Measurements from ENCODE around the gene TRPM1.

Gene TRPM1

DNA sequence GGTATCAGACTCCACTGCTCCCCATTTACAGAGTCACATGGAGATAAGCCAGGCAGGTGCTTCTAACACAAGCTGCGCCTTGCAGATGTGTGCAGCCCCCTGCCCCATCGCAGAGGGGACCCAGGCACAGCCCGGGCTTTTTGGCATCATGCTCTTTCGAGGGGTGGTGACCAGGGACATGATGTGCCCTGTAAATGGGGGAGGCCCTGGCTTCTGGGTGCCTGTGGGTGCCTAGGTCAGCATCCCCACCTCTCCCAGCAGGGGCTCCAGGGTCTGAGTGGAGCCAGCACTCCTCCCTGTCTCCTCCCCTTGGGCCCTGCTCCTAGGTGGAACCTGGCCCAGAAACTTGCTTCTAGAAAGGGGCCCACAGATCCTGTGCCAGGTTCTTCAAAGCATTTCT lies 15.2 kb downstream of the TRPM1 start:
- no peak for TF ChIP-seq CTCF (IDR thresholded peaks at IDR 0.05)

GRCh38 chr15:31085359-31085758 lies 16.2 kb downstream of the TRPM1 start:
- no peak for TF ChIP-seq CTCF (IDR thresholded peaks at IDR 0.05)

- no peak for TF ChIP-seq CTCF (IDR thresholded peaks at IDR 0.05)
Measured at GRCh38 chr15:31084176-31084575, 17.3 kb downstream of the TRPM1 start.

DNA sequence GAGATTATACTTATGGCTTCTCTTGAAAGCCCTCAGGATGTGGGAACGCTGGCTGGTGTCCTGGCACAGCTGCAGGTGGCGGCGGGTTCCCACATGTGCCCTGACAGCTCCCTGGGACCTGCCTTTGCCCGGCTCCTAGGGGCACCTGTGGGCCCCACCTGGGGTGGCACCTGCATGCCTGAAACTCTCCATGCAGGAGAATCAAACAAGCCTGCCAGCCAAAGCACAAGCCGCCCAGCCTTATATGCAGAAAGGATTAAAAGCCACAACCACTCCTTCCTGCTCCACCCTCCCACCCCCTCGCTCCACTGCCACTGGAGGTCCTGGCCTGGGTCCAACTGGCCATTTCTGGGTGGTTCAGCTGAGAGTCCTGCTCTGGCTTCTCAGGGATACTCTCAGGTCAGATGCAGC lies 18.1 kb downstream of the TRPM1 start:
- no peak for TF ChIP-seq CTCF (IDR thresholded peaks at IDR 0.05)

DNA sequence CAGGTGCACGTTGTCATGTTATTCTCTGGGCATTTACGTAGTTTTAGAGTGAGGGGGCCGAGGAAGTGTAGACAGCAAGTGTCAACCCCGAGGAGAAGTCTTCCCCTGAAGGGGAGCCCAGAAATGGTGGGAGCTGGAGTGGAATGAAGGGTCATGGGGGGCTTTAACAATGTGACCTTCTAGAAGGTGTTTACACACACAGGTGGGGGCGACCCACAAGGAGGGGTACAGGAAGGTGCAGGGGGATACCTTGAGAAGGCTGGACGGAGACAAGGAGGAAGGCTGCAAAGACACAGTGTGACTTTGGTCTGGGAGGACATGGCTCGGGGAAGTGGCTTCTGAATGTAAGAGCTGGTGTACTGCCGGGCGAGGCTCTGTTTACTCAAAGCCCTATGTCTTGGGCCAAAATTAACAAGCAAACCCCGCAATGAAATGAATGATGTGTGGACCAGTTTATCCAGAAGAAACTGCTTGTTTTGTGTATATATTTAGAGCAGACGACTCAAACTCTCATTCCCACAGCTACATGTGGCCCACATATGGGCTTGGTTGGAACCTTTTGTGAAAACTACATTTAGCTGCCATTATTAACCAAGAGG lies 18.7 kb downstream of the TRPM1 start:
- no peak for TF ChIP-seq CTCF (IDR thresholded peaks at IDR 0.05)

- no peak for TF ChIP-seq CTCF (IDR thresholded peaks at IDR 0.05)
Measured at GRCh38 chr15:31081588-31082250, 19.8 kb downstream of the TRPM1 start.

DNA sequence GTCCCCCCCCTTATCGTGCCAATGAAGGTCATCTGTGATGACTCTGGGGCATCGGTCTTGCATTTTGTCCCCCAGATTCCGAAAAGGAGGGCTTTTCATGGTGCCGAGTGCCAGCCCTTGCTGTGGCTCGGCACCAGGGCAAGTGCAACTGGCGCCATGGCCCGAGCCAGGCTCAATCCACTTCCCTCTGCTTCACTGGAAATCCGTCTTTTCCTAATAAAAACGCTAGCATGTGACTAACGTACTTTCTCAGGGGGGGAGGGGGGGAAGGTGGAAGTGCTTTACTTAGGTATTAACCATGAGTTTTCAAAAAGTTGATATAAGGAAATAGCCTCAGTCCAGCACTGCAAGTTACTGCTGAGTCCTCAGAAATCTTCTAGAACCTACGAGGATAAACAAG lies 20.5 kb downstream of the TRPM1 start:
- TF ChIP-seq CTCF (IDR thresholded peaks at IDR 0.05), result no peak
